ENCODE measurements around the gene ZBTB39.

Gene ZBTB39

DNA sequence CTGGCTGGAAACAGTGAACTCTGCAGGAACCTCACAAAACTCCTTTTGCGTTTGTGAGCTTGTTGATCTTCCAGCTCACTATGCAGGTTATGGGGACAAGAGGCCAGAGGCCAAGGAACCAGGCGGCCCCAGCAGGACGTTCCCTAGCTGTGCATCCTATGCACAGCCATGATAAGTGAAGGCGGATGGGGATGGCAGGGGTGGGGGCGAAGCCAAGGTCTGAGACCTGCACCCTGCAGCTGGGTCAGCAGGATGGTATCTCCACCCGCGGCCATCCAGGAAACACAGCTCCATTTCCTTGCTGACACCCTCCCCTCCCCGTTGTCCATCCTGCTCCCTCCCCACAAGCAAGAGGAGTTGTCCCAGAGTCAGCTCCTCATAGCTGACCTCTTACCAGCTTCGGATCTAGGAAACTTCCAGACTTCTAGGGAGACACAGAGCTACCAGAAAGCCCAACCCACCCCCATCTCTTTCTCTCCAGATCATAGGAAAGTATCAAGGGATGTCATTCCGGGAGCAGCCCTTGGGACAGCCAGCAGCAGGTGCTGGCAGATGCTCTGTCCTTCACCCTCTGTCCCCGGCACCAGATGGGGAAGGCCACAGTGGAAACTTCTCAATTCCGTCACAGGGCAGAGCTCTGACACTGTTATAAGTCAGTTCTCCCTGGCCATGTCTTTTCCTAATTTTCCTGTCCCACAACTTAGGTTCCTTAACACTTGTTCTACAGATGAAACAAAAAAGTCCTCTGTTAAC, 9.4 kb downstream of the ZBTB39 start:
- TF ChIP-seq CEBPB (IDR thresholded peaks at IDR 0.05) = no peak
- TF ChIP-seq, protein P1, sequence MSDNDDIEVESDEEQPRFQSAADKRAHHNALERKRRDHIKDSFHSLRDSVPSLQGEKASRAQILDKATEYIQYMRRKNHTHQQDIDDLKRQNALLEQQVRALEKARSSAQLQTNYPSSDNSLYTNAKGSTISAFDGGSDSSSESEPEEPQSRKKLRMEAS (IDR thresholded peaks at IDR 0.05) = no peak
- no peak for TF ChIP-seq TAF1 (IDR thresholded peaks at IDR 0.05; ENCODE audit: low read depth)
- no peak for TF ChIP-seq YY1 (IDR thresholded peaks at IDR 0.05; ENCODE audit: low read depth)
- TF ChIP-seq ZBTB7A (IDR thresholded peaks at IDR 0.05; ENCODE audit: low read depth) = no peak
- TF ChIP-seq, protein P2, sequence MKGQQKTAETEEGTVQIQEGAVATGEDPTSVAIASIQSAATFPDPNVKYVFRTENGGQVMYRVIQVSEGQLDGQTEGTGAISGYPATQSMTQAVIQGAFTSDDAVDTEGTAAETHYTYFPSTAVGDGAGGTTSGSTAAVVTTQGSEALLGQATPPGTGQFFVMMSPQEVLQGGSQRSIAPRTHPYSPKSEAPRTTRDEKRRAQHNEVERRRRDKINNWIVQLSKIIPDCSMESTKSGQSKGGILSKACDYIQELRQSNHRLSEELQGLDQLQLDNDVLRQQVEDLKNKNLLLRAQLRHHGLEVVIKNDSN (IDR thresholded peaks at IDR 0.05) = no peak
- no peak for TF ChIP-seq CREB1 (IDR thresholded peaks at IDR 0.05; ENCODE audit: low read depth)
- no peak for TF ChIP-seq RAD21 (IDR thresholded peaks at IDR 0.05; ENCODE audit: low read depth)
- TF ChIP-seq, protein P3, sequence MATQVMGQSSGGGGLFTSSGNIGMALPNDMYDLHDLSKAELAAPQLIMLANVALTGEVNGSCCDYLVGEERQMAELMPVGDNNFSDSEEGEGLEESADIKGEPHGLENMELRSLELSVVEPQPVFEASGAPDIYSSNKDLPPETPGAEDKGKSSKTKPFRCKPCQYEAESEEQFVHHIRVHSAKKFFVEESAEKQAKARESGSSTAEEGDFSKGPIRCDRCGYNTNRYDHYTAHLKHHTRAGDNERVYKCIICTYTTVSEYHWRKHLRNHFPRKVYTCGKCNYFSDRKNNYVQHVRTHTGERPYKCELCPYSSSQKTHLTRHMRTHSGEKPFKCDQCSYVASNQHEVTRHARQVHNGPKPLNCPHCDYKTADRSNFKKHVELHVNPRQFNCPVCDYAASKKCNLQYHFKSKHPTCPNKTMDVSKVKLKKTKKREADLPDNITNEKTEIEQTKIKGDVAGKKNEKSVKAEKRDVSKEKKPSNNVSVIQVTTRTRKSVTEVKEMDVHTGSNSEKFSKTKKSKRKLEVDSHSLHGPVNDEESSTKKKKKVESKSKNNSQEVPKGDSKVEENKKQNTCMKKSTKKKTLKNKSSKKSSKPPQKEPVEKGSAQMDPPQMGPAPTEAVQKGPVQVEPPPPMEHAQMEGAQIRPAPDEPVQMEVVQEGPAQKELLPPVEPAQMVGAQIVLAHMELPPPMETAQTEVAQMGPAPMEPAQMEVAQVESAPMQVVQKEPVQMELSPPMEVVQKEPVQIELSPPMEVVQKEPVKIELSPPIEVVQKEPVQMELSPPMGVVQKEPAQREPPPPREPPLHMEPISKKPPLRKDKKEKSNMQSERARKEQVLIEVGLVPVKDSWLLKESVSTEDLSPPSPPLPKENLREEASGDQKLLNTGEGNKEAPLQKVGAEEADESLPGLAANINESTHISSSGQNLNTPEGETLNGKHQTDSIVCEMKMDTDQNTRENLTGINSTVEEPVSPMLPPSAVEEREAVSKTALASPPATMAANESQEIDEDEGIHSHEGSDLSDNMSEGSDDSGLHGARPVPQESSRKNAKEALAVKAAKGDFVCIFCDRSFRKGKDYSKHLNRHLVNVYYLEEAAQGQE (IDR thresholded peaks at IDR 0.05; ENCODE audit: low read depth) = no peak
- TF ChIP-seq FOXM1 (IDR thresholded peaks at IDR 0.05; ENCODE audit: borderline replicate concordance, low read depth) = no peak
- TF ChIP-seq EP300 (IDR thresholded peaks at IDR 0.05; ENCODE audit: borderline replicate concordance) = no peak
- TF ChIP-seq NFIC (IDR thresholded peaks at IDR 0.05) = no peak
- no peak for TF ChIP-seq TCF12 (IDR thresholded peaks at IDR 0.05; ENCODE audit: low read depth)
- TF ChIP-seq TEAD4 (IDR thresholded peaks at IDR 0.05) = no peak
- TF ChIP-seq EGR1 (IDR thresholded peaks at IDR 0.05) = no peak

DNA sequence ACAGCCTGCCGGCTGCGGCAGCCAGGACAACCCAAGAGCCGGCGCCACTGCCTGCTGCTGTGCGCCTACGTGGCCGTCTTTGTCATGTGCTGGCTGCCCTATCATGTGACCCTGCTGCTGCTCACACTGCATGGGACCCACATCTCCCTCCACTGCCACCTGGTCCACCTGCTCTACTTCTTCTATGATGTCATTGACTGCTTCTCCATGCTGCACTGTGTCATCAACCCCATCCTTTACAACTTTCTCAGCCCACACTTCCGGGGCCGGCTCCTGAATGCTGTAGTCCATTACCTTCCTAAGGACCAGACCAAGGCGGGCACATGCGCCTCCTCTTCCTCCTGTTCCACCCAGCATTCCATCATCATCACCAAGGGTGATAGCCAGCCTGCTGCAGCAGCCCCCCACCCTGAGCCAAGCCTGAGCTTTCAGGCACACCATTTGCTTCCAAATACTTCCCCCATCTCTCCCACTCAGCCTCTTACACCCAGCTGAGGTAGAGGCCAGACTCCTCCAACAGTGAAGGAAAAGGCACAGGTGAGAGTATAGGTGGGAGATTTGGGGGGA, 10.3 kb downstream of the ZBTB39 start:
- TF ChIP-seq, protein P1 (IDR thresholded peaks at IDR 0.05) = no peak
- TF ChIP-seq EGR1 (IDR thresholded peaks at IDR 0.05) = no peak
- TF ChIP-seq, protein P3 (IDR thresholded peaks at IDR 0.05; ENCODE audit: low read depth) = no peak
- TF ChIP-seq YY1 (IDR thresholded peaks at IDR 0.05; ENCODE audit: low read depth) = no peak
- TF ChIP-seq, protein P2 (IDR thresholded peaks at IDR 0.05) = no peak
- no peak for TF ChIP-seq TCF12 (IDR thresholded peaks at IDR 0.05; ENCODE audit: low read depth)
- no peak for TF ChIP-seq EP300 (IDR thresholded peaks at IDR 0.05; ENCODE audit: borderline replicate concordance)
- no peak for TF ChIP-seq NFIC (IDR thresholded peaks at IDR 0.05)
- TF ChIP-seq TEAD4 (IDR thresholded peaks at IDR 0.05) = no peak
- TF ChIP-seq RAD21 (IDR thresholded peaks at IDR 0.05; ENCODE audit: low read depth) = no peak
- TF ChIP-seq FOXM1 (IDR thresholded peaks at IDR 0.05; ENCODE audit: borderline replicate concordance, low read depth) = no peak
- TF ChIP-seq TAF1 (IDR thresholded peaks at IDR 0.05; ENCODE audit: low read depth) = no peak
- TF ChIP-seq CREB1 (IDR thresholded peaks at IDR 0.05; ENCODE audit: low read depth) = no peak
- TF ChIP-seq ZBTB7A (IDR thresholded peaks at IDR 0.05; ENCODE audit: low read depth) = no peak
- no peak for TF ChIP-seq CEBPB (IDR thresholded peaks at IDR 0.05)

DNA sequence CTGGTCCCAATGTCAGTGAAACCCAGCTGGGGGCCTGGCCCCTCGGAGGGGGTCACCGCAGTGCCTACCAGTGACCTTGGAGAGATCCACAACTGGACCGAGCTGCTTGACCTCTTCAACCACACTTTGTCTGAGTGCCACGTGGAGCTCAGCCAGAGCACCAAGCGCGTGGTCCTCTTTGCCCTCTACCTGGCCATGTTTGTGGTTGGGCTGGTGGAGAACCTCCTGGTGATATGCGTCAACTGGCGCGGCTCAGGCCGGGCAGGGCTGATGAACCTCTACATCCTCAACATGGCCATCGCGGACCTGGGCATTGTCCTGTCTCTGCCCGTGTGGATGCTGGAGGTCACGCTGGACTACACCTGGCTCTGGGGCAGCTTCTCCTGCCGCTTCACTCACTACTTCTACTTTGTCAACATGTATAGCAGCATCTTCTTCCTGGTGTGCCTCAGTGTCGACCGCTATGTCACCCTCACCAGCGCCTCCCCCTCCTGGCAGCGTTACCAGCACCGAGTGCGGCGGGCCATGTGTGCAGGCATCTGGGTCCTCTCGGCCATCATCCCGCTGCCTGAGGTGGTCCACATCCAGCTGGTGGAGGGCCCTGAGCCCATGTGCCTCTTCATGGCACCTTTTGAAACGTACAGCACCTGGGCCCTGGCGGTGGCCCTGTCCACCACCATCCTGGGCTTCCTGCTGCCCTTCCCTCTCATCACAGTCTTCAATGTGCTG, 11.0 kb downstream of the ZBTB39 start:
- no peak for TF ChIP-seq NFIC (IDR thresholded peaks at IDR 0.05)
- TF ChIP-seq, protein P1 (IDR thresholded peaks at IDR 0.05) = no peak
- no peak for TF ChIP-seq TAF1 (IDR thresholded peaks at IDR 0.05; ENCODE audit: low read depth)
- no peak for TF ChIP-seq CREB1 (IDR thresholded peaks at IDR 0.05; ENCODE audit: low read depth)
- TF ChIP-seq TCF12 (IDR thresholded peaks at IDR 0.05; ENCODE audit: low read depth) = no peak
- no peak for TF ChIP-seq ZBTB7A (IDR thresholded peaks at IDR 0.05; ENCODE audit: low read depth)
- no peak for TF ChIP-seq YY1 (IDR thresholded peaks at IDR 0.05; ENCODE audit: low read depth)

DNA sequence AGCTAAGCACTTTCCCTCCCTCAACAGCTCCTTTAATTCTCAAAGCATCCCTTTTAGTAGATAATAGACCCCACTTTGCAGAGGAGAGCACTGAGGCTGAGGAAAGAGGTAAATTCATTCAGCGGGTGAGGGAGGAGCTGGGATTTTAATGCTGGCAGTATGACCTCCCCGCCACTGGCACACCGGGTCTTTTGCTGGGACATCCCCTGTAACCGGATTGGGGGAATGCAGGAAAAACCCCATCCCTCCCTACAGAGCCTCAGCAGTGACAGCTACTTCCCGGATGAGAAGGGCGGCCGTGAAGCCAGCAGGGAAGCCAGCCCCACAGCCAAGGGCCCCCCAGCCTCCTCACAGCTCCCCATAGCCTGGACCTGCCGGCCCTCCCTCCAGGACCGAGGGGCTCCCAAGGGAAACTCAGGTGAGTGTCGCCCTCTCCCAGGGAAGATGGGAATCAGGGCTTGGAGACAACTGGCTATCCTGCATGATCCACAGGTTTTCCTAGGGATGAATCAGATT, 12.1 kb downstream of the ZBTB39 start:
- no peak for TF ChIP-seq TAF1 (IDR thresholded peaks at IDR 0.05; ENCODE audit: low read depth)
- TF ChIP-seq FOXM1 (IDR thresholded peaks at IDR 0.05; ENCODE audit: borderline replicate concordance, low read depth) = no peak

DNA sequence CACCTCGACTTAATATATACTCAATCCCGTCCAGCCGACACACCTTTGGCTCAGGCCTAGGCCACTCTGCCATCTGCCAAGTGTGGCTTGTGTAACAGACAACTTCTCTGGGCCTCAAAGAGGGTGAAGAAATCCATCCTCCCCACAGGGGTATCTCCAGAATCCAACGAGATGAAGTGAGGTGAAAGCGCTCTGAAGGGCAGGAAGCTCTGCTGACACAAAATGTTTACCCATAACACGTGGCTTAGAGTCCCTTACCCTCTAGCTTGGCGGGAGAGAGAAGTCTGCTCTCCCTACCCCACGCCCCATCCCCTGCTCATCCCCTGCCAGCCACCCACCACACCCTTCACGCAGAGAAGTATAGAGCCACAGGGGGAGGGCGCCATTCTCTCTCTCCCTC, 13.0 kb downstream of the ZBTB39 start:
- TF ChIP-seq RAD21 (IDR thresholded peaks at IDR 0.05; ENCODE audit: low read depth) (no peak), TCF12 (IDR thresholded peaks at IDR 0.05; ENCODE audit: low read depth) (no peak), CEBPB (IDR thresholded peaks at IDR 0.05) (no peak), CREB1 (IDR thresholded peaks at IDR 0.05; ENCODE audit: low read depth) (no peak), TEAD4 (IDR thresholded peaks at IDR 0.05) (no peak), FOXM1 (IDR thresholded peaks at IDR 0.05; ENCODE audit: borderline replicate concordance, low read depth) (no peak), ZBTB7A (IDR thresholded peaks at IDR 0.05; ENCODE audit: low read depth) (no peak), YY1 (IDR thresholded peaks at IDR 0.05; ENCODE audit: low read depth) (no peak), NFIC (IDR thresholded peaks at IDR 0.05) (no peak), EP300 (IDR thresholded peaks at IDR 0.05; ENCODE audit: borderline replicate concordance) (no peak), TAF1 (IDR thresholded peaks at IDR 0.05; ENCODE audit: low read depth) (no peak), EGR1 (IDR thresholded peaks at IDR 0.05) (no peak)
- TF ChIP-seq, protein P3 (IDR thresholded peaks at IDR 0.05; ENCODE audit: low read depth) = no peak
- TF ChIP-seq, protein P2 (IDR thresholded peaks at IDR 0.05) = no peak
- TF ChIP-seq, protein P1 (IDR thresholded peaks at IDR 0.05) = no peak
